ENCODE measurements around the gene CAP1.

The CAP1 gene

GRCh38 chr1:40040511-40041465, at the start of gene CAP1:
TSS of gene CAP1 (plus strand) at chr1:40040729. CDS start at chr1:40059347, 18,618 bp downstream.
- Histone ChIP-seq H3K27ac (ENCODE audit: low read length) (peak within 1 kb of the TSS; percentile 91), H3K9me3 (replicated peaks; ENCODE audit: insufficient read depth, low read length) (no peaks in the 10 kb centered on the region), H4K20me1 (ENCODE audit: insufficient read depth, low read length) (no peaks in the 10 kb centered on the region), H3K4me1 (ENCODE audit: low read length) (peaks cover 22% of the 10 kb centered on the region), H3K79me2 (ENCODE audit: low read length) (peaks cover 53% of the 10 kb centered on the region), H3F3A (ENCODE audit: insufficient read depth, low read length) (peaks cover 17% of the 10 kb centered on the region), H3K4me3 (ENCODE audit: low read length) (peak within 1 kb of the TSS; percentile 99), H3K4me2 (ENCODE audit: low read depth, low read length) (peak within 1 kb of the TSS; percentile 82), H3K9ac (ENCODE audit: low read length) (peak within 1 kb of the TSS; percentile 86), H3K36me3 (replicated peaks; ENCODE audit: insufficient read depth, low read length) (no peaks in the 10 kb centered on the region; the same call in 1 of the 2 replicates), H3K27me3 (replicated peaks; ENCODE audit: insufficient read depth, low read length) (no peaks in the 10 kb centered on the region), H3K9me2 (replicated peaks; ENCODE audit: insufficient read depth, low read length) (no peaks in the 10 kb centered on the region), H2AFZ (ENCODE audit: low read length) (peak within 1 kb of the TSS; percentile 83)
- no peak for TF ChIP-seq EZH2 (optimal IDR thresholded peaks at IDR 0.05; ENCODE audit: low read depth, low read length)
- TF ChIP-seq, protein P1, sequence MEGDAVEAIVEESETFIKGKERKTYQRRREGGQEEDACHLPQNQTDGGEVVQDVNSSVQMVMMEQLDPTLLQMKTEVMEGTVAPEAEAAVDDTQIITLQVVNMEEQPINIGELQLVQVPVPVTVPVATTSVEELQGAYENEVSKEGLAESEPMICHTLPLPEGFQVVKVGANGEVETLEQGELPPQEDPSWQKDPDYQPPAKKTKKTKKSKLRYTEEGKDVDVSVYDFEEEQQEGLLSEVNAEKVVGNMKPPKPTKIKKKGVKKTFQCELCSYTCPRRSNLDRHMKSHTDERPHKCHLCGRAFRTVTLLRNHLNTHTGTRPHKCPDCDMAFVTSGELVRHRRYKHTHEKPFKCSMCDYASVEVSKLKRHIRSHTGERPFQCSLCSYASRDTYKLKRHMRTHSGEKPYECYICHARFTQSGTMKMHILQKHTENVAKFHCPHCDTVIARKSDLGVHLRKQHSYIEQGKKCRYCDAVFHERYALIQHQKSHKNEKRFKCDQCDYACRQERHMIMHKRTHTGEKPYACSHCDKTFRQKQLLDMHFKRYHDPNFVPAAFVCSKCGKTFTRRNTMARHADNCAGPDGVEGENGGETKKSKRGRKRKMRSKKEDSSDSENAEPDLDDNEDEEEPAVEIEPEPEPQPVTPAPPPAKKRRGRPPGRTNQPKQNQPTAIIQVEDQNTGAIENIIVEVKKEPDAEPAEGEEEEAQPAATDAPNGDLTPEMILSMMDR (IDR thresholded peaks at IDR 0.05; ENCODE audit: low read length): no peak
- no peak for TF ChIP-seq EZH2phosphoT487 (IDR thresholded peaks at IDR 0.05; ENCODE audit: low read length)
- DNase-seq: peak; percentile 99

- H3K9me2 ChIP-seq (replicated peaks; ENCODE audit: insufficient read depth, low read length): no peaks in the 10 kb centered on the region
- no peaks in the 10 kb centered on the region for H3F3A ChIP-seq (ENCODE audit: insufficient read depth, low read length)
- TF ChIP-seq EZH2phosphoT487 (IDR thresholded peaks at IDR 0.05; ENCODE audit: low read length) (no peak), EZH2 (optimal IDR thresholded peaks at IDR 0.05; ENCODE audit: low read depth, low read length) (no peak)
- TF ChIP-seq, protein P1 (IDR thresholded peaks at IDR 0.05; ENCODE audit: low read length): no peak
- H3K27ac ChIP-seq (ENCODE audit: low read length): no peak overlapping the region
- no peak overlapping the region for H3K4me3 ChIP-seq (ENCODE audit: low read length)
- peaks cover 10% of the 10 kb centered on the region for H3K4me1 ChIP-seq (ENCODE audit: low read length)
- H3K79me2 ChIP-seq (ENCODE audit: low read length): no peaks in the 10 kb centered on the region
- H3K4me2 ChIP-seq (ENCODE audit: low read depth, low read length): no peak overlapping the region
- no peak overlapping the region for H3K9ac ChIP-seq (ENCODE audit: low read length)
- H2AFZ ChIP-seq (ENCODE audit: low read length): no peak overlapping the region; the same call in 1 of the 2 replicates
- no peak for DNase-seq
- no peaks in the 10 kb centered on the region for H3K27me3 ChIP-seq (replicated peaks; ENCODE audit: insufficient read depth, low read length)
- H3K36me3 ChIP-seq (replicated peaks; ENCODE audit: insufficient read depth, low read length): no peaks in the 10 kb centered on the region
- H4K20me1 ChIP-seq (ENCODE audit: insufficient read depth, low read length): no peaks in the 10 kb centered on the region
- H3K9me3 ChIP-seq (replicated peaks; ENCODE audit: insufficient read depth, low read length): no peaks in the 10 kb centered on the region
Measured at GRCh38 chr1:39992234-39992633, 48.3 kb upstream of the CAP1 start.

DNA sequence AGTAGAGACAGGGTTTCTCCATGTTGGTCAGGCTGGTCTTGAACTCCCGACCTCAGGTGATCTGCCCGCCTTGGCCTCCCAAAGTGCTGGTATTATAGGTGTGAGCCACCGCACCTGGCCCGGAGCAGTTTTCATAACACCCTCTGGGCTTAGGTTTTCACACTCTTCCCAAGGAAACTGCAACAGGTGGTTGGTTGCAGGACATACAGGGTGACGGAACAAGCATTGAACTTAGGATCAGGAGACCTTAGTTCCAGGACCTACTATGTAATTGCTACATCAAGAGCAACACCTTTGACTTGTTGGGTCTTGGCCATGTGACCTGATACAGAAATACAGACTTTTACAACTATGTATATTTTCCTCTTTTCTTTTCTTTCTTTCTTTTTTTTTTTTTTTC, 47.6 kb upstream of the CAP1 start:
- Histone ChIP-seq H4K20me1 (ENCODE audit: insufficient read depth, low read length) (no peaks in the 10 kb centered on the region), H3F3A (ENCODE audit: insufficient read depth, low read length) (no peaks in the 10 kb centered on the region), H3K9ac (ENCODE audit: low read length) (no peak overlapping the region), H3K36me3 (replicated peaks; ENCODE audit: insufficient read depth, low read length) (no peaks in the 10 kb centered on the region), H3K79me2 (ENCODE audit: low read length) (no peaks in the 10 kb centered on the region), H3K9me3 (replicated peaks; ENCODE audit: insufficient read depth, low read length) (no peaks in the 10 kb centered on the region), H3K9me2 (replicated peaks; ENCODE audit: insufficient read depth, low read length) (no peaks in the 10 kb centered on the region), H3K27ac (ENCODE audit: low read length) (no peak overlapping the region), H3K4me3 (ENCODE audit: low read length) (no peak overlapping the region), H3K27me3 (replicated peaks; ENCODE audit: insufficient read depth, low read length) (no peaks in the 10 kb centered on the region), H3K4me2 (ENCODE audit: low read depth, low read length) (no peak overlapping the region), H3K4me1 (ENCODE audit: low read length) (peaks cover 10% of the 10 kb centered on the region), H2AFZ (ENCODE audit: low read length) (no peak overlapping the region)
- TF ChIP-seq EZH2phosphoT487 (IDR thresholded peaks at IDR 0.05; ENCODE audit: low read length): no peak
- no peak for TF ChIP-seq EZH2 (optimal IDR thresholded peaks at IDR 0.05; ENCODE audit: low read depth, low read length)
- TF ChIP-seq, protein P1 (IDR thresholded peaks at IDR 0.05; ENCODE audit: low read length): no peak
- no peak for DNase-seq
